Keratinocyte (primary cell): Measurements from ENCODE around the gene PGAM2. TPM values are rescaled to one million over a fixed set of nuclear protein-coding genes. Genes with fewer than 3 reads are reported as not detected.

Source experiments
- DNase-seq: peaks from one replicate; pipeline ENCODE4 v3.0.0-alpha.2; 2011; ENCODE audit warnings: low read depth, missing footprints, low spot score
- FAIRE-seq: peaks from 2 replicates; lab custom pipeline; 2011; peaks lifted over from hg19 to GRCh38; lab: Jason Lieb, UNC
- H2AFZ ChIP-seq: 2 replicates; pipeline ENCODE4 v1.6.0; 2012; ENCODE audit warnings: low read length, control low read depth, inconsistent platforms; ENCODE audit not compliant: control insufficient read depth
- H3K27ac ChIP-seq: 2 replicates; pipeline ENCODE4 v1.5.1; 2011; ENCODE audit warnings: low read length; ENCODE audit not compliant: control insufficient read depth, insufficient read depth
- H3K27me3 ChIP-seq: 3 replicates; pipeline ENCODE4 v1.6.0; 2011; ENCODE audit warnings: low read length; ENCODE audit not compliant: control insufficient read depth, insufficient read depth; ENCODE audit errors: extremely low read depth
- H3K36me3 ChIP-seq, 2 experiments: 2 replicates in 1 of 2; 3 replicates in 1 of 2; pipeline ENCODE4 v1.5.1; 2011; ENCODE audit warnings: low read length in 2 of 2, mild to moderate bottlenecking in 1 of 2; ENCODE audit not compliant: control insufficient read depth in 2 of 2, insufficient read depth in 2 of 2; ENCODE audit errors: extremely low read depth in 1 of 2
- H3K4me1 ChIP-seq: 3 replicates; pipeline ENCODE4 v1.5.1; 2011; ENCODE audit warnings: low read length; ENCODE audit not compliant: control insufficient read depth, insufficient read depth; ENCODE audit errors: extremely low read depth
- H3K4me2 ChIP-seq: 3 replicates; pipeline ENCODE4 v1.6.0; 2011; ENCODE audit warnings: low read depth, low read length; ENCODE audit not compliant: control insufficient read depth, insufficient read depth; ENCODE audit errors: extremely low read depth
- H3K4me3 ChIP-seq, 3 experiments: fragments of 200-600 bp in 1 of 3; sonication (generic) in 1 of 3; 2 replicates in 2 of 3; 3 replicates in 1 of 3; pipeline ENCODE4 v1.5.1; 2011 to 2016; ENCODE audit warnings: low read length in 3 of 3, mild to moderate bottlenecking in 3 of 3, control low read depth in 2 of 3, inconsistent platforms in 1 of 3, low read depth in 1 of 3, mixed read lengths in 1 of 3, mixed run types in 1 of 3, moderate library complexity in 1 of 3; ENCODE audit not compliant: control insufficient read depth in 2 of 3, insufficient read depth in 2 of 3; ENCODE audit errors: extremely low read depth in 1 of 3
- H3K79me2 ChIP-seq: 2 replicates; pipeline ENCODE4 v1.6.0; 2012; ENCODE audit warnings: low read length; ENCODE audit not compliant: control insufficient read depth, insufficient read depth
- H3K9ac ChIP-seq: 3 replicates; pipeline ENCODE4 v1.6.0; 2011; ENCODE audit warnings: low read length; ENCODE audit not compliant: control insufficient read depth, insufficient read depth; ENCODE audit errors: extremely low read depth
- H3K9me1 ChIP-seq: 3 replicates; pipeline ENCODE4 v1.6.0; 2011; ENCODE audit warnings: low read length; ENCODE audit not compliant: control insufficient read depth, insufficient read depth; ENCODE audit errors: extremely low read depth
- H3K9me3 ChIP-seq: 2 replicates; pipeline ENCODE4 v1.5.1; 2012; ENCODE audit warnings: low read depth, low read length; ENCODE audit not compliant: control insufficient read depth
- H4K20me1 ChIP-seq: 3 replicates; pipeline ENCODE4 v1.6.0; 2011; ENCODE audit warnings: low read length; ENCODE audit not compliant: control insufficient read depth, insufficient read depth; ENCODE audit errors: extremely low read depth
- CTCF ChIP-seq, 3 experiments: IDR thresholded peaks in 1 of 3; conservative IDR thresholded peaks in 1 of 3; optimal IDR thresholded peaks in 1 of 3; 2 replicates in 2 of 3; 3 replicates in 1 of 3; pipeline versions ENCODE3 to v1.5.1; 2011; ENCODE audit warnings: low read length in 3 of 3, mild to moderate bottlenecking in 3 of 3, moderate library complexity in 2 of 3, control low read depth in 1 of 3, inconsistent platforms in 1 of 3; ENCODE audit not compliant: insufficient read depth in 2 of 3; ENCODE audit errors: extremely low read depth in 1 of 3
- EZH2 ChIP-seq: IDR thresholded peaks from one replicate; pipeline ENCODE4 v1.6.1; 2012; ENCODE audit warnings: inconsistent platforms, mild to moderate bottlenecking, low read length, moderate library complexity
- dilution Hi-C: fragments of 300-500 bp; cut with MboI; formaldehyde crosslinking; loops from one replicate; pipeline ENCODE4 v1.7.0; 2020; ENCODE audit warnings: low sequenced_read_pairs; ENCODE audit not compliant: extremely low pct_ligation_motif_present
- polyA plus RNA-seq, 5 experiments: library from polyadenylated mRNA; depleted of rRNA in 3 of 5; stranded (reverse) in 3 of 5; stranded (forward) in 1 of 5; unstranded in 1 of 5; fragments of >200 nt; gene quantifications; 1 replicate in 1 of 5; 2 replicates in 3 of 5; 3 replicates in 1 of 5; pipeline versions ENCODE4 v1.2.1 to v1.2.3, GENCODE V29; 2011 to 2012; ENCODE audit warnings: missing spikeins in 2 of 5, low read depth in 1 of 5, low replicate concordance in 1 of 5

PGAM2 gene
- polyA plus RNA-seq, 1 donor (not counting 4 experiments of a cell fraction or from before 2014, with no cell fraction given) = not detected

GRCh38 chr7:44081266-44081748, 15.9 kb upstream of the PGAM2 start:
- H3K79me2 ChIP-seq = no peaks in the 10 kb centered on the region
- peaks cover 6 to 25% of the 10 kb centered on the region in 2 experiments for H3K36me3 ChIP-seq

GRCh38 chr7:44080686-44081265, 15.4 kb upstream of the PGAM2 start:
- dilution Hi-C loops = no loop called here
- no peaks in the 10 kb centered on the region for H3K27me3 ChIP-seq
- no peak for DNase-seq
- H3K9ac ChIP-seq = no peak overlapping the region
- FAIRE-seq = no peak
- no peaks in the 10 kb centered on the region for H3K9me1 ChIP-seq
- peaks cover 6 to 26% of the 10 kb centered on the region in 2 experiments for H3K36me3 ChIP-seq
- no peak overlapping the region for H2AFZ ChIP-seq
- no peak overlapping the region for H3K4me3 ChIP-seq
- H3K9me3 ChIP-seq = no peaks in the 10 kb centered on the region
- no peaks in the 10 kb centered on the region for H3K79me2 ChIP-seq
- TF ChIP-seq CTCF (optimal IDR thresholded peaks at IDR 0.05 in 1 of 3, IDR thresholded peaks at IDR 0.05 in 1 of 3, conservative IDR thresholded peaks at IDR 0.05 in 1 of 3; ENCODE audit: extremely low read depth in 1 of 3, insufficient read depth in 2 of 3, low read length in 3 of 3) (no peak), EZH2 (no peak)
- no peaks in the 10 kb centered on the region for H4K20me1 ChIP-seq
- peaks cover 3% of the 10 kb centered on the region for H3K4me1 ChIP-seq
- no peak overlapping the region for H3K27ac ChIP-seq
- H3K4me2 ChIP-seq = peak overlapping the region; percentile 77

More at GRCh38 chr7:44081266-44081748, 15.9 kb upstream of the PGAM2 start:
- H4K20me1 ChIP-seq = no peaks in the 10 kb centered on the region
- H3K9me3 ChIP-seq = no peaks in the 10 kb centered on the region
- peaks cover 3% of the 10 kb centered on the region for H3K4me1 ChIP-seq
- no peak overlapping the region for H3K9ac ChIP-seq
- H3K27me3 ChIP-seq = no peaks in the 10 kb centered on the region
- peak overlapping the region; percentile 49 to 81 (median 78) for H3K4me3 ChIP-seq
- DNase-seq = no peak
- TF ChIP-seq EZH2 (no peak), CTCF (optimal IDR thresholded peaks at IDR 0.05 in 1 of 3, IDR thresholded peaks at IDR 0.05 in 1 of 3, conservative IDR thresholded peaks at IDR 0.05 in 1 of 3; ENCODE audit: extremely low read depth in 1 of 3, insufficient read depth in 2 of 3, low read length in 3 of 3) (no peak)
- no peak overlapping the region for H2AFZ ChIP-seq
- dilution Hi-C loops = no loop called here
- H3K27ac ChIP-seq = no peak overlapping the region
- FAIRE-seq = no peak
- no peaks in the 10 kb centered on the region for H3K9me1 ChIP-seq
- peak overlapping the region; percentile 77 for H3K4me2 ChIP-seq
